SK-N-SH treated with all-trans-retinoic acid at 6 μM for 48 hours (cell line): Measurements from ENCODE around the gene EBF4.

Experiments used
- ATAC-seq: fragments of 200-7000 bp; cut with Tn5 transposase; 3 replicates; pipeline ENCODE4 v1.9.1; 2020; ENCODE audit warnings: mild to moderate bottlenecking, moderate library complexity
- ARNTL ChIP-seq: fragments of 450-650 bp; formaldehyde crosslinking; IDR thresholded peaks from 2 replicates; pipeline ENCODE4 v1.5.0; 2020; ENCODE audit warnings: low read depth, mild to moderate bottlenecking, moderate library complexity, borderline replicate concordance
- BACH2 ChIP-seq: fragments of 250-450 bp; sonication (Bioruptor Pico); IDR thresholded peaks from 2 replicates; pipeline ENCODE4 v1.9.0; 2021; ENCODE audit warnings: mild to moderate bottlenecking, borderline replicate concordance
- ESRRG ChIP-seq: fragments of 250-450 bp; sonication (Bioruptor Pico); IDR thresholded peaks from 2 replicates; pipeline ENCODE4 v1.6.1; 2021; ENCODE audit warnings: mild to moderate bottlenecking
- GLIS3 ChIP-seq: fragments of 250-450 bp; sonication (Bioruptor Pico); IDR thresholded peaks from 2 replicates; pipeline ENCODE4 v1.5.0; 2020; ENCODE audit warnings: mild to moderate bottlenecking, moderate library complexity
- ISL1 ChIP-seq: fragments of 250-450 bp; sonication (Bioruptor Pico); IDR thresholded peaks from 2 replicates; pipeline ENCODE4 v2.1.2; 2022; ENCODE audit warnings: mild to moderate bottlenecking, moderate library complexity
- OSR1 ChIP-seq: fragments of 250-450 bp; sonication (Bioruptor Pico); IDR thresholded peaks from 2 replicates; pipeline ENCODE4 v1.8.0; 2022; ENCODE audit warnings: moderate library complexity, mild to moderate bottlenecking, inconsistent platforms
- POU6F1 ChIP-seq: fragments of 250-450 bp; sonication (Bioruptor Pico); IDR thresholded peaks from 2 replicates; pipeline ENCODE4 v1.8.0; 2021; ENCODE audit warnings: low read depth, mild to moderate bottlenecking, moderate library complexity, borderline replicate concordance
- RARB ChIP-seq: fragments of 250-450 bp; sonication (Bioruptor Pico); IDR thresholded peaks from 2 replicates; pipeline ENCODE4 v1.8.0; 2021; ENCODE audit warnings: mild to moderate bottlenecking, moderate library complexity
- SNAI2 ChIP-seq: fragments of 250-450 bp; sonication (Bioruptor Pico); IDR thresholded peaks from 2 replicates; pipeline ENCODE4 v1.5.0; 2020; ENCODE audit warnings: mild to moderate bottlenecking, moderate library complexity
- TCF4 ChIP-seq: fragments of 250-450 bp; sonication (Bioruptor Pico); IDR thresholded peaks from 2 replicates; pipeline ENCODE4 v1.8.0; 2021; ENCODE audit warnings: mild to moderate bottlenecking, moderate library complexity, borderline replicate concordance
- TOX ChIP-seq: fragments of 250-450 bp; sonication (Bioruptor Pico); IDR thresholded peaks from 2 replicates; pipeline ENCODE4 v1.8.0; 2021; ENCODE audit warnings: mild to moderate bottlenecking, moderate library complexity, borderline replicate concordance
- TSHZ2 ChIP-seq: fragments of 250-450 bp; sonication (Bioruptor Pico); IDR thresholded peaks from 2 replicates; pipeline ENCODE4 v1.5.0; 2020; ENCODE audit warnings: mild to moderate bottlenecking, moderate library complexity
- ZC3H10 ChIP-seq: fragments of 250-450 bp; sonication (Bioruptor Pico); IDR thresholded peaks from 2 replicates; pipeline ENCODE4 v1.5.1; 2021; ENCODE audit warnings: mild to moderate bottlenecking, moderate library complexity
- ZFP3 ChIP-seq: fragments of 250-450 bp; sonication (Bioruptor Pico); IDR thresholded peaks from 2 replicates; pipeline ENCODE4 v1.5.0; 2020; ENCODE audit warnings: mild to moderate bottlenecking, moderate library complexity
- ZFP30 ChIP-seq: fragments of 450-650 bp; formaldehyde crosslinking; IDR thresholded peaks from 2 replicates; pipeline ENCODE4 v1.5.0; 2022; ENCODE audit warnings: mild to moderate bottlenecking, moderate library complexity
- ZNF565 ChIP-seq: fragments of 450-650 bp; formaldehyde crosslinking; conservative IDR thresholded peaks from 2 replicates; pipeline ENCODE4 v1.5.0; 2020; ENCODE audit warnings: low read depth, mild to moderate bottlenecking, moderate library complexity
- ZNF70 ChIP-seq: fragments of 450-650 bp; formaldehyde crosslinking; IDR thresholded peaks from 2 replicates; pipeline ENCODE4 v1.5.0; 2020; ENCODE audit warnings: mild to moderate bottlenecking, moderate library complexity
- TF ChIP-seq, protein P1 (sequence below): fragments of 250-450 bp; sonication (Bioruptor Pico); IDR thresholded peaks from 2 replicates; pipeline ENCODE4 v1.5.1; 2020; ENCODE audit warnings: low read depth, mild to moderate bottlenecking, moderate library complexity

The EBF4 gene

GRCh38 chr20:2771631-2772080, 79.1 kb downstream of the EBF4 start:
- TF ChIP-seq POU6F1 (CRISPR knock-in tag) = no peak
- TF ChIP-seq ZNF70 (CRISPR knock-in tag) = no peak
- no peak for TF ChIP-seq TSHZ2 (CRISPR knock-in tag)
- no peak for TF ChIP-seq GLIS3 (CRISPR knock-in tag)
- TF ChIP-seq TCF4 = no peak
- TF ChIP-seq ZFP30 = no peak
- TF ChIP-seq ISL1 = no peak
- no peak for TF ChIP-seq ZC3H10
- no peak for TF ChIP-seq TOX (CRISPR knock-in tag)
- no peak for TF ChIP-seq SNAI2
- TF ChIP-seq, all 23 proteins: peak for 0
- ATAC-seq = no peak

GRCh38 chr20:2773812-2774211, 81.2 kb downstream of the EBF4 start:
- no peak for ATAC-seq
- no peak for TF ChIP-seq SNAI2
- TF ChIP-seq ZFP3 = no peak
- TF ChIP-seq ARNTL (CRISPR knock-in tag) = no peak
- TF ChIP-seq POU6F1 (CRISPR knock-in tag) = no peak
- TF ChIP-seq, all 23 proteins: peak for 0

- ATAC-seq = no peak
- TF ChIP-seq POU6F1 (CRISPR knock-in tag) (no peak), OSR1 (no peak), TSHZ2 (CRISPR knock-in tag) (no peak), BACH2 (no peak), ISL1 (no peak), ZFP30 (no peak), ZFP3 (no peak), ESRRG (no peak), RARB (no peak), SNAI2 (no peak), ZNF70 (CRISPR knock-in tag) (no peak), ZC3H10 (no peak), ZNF565 (CRISPR knock-in tag) (no peak)
- TF ChIP-seq, protein P1, sequence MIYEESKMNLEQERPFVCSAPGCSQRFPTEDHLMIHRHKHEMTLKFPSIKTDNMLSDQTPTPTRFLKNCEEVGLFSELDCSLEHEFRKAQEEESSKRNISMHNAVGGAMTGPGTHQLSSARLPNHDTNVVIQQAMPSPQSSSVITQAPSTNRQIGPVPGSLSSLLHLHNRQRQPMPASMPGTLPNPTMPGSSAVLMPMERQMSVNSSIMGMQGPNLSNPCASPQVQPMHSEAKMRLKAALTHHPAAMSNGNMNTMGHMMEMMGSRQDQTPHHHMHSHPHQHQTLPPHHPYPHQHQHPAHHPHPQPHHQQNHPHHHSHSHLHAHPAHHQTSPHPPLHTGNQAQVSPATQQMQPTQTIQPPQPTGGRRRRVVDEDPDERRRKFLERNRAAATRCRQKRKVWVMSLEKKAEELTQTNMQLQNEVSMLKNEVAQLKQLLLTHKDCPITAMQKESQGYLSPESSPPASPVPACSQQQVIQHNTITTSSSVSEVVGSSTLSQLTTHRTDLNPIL (CRISPR knock-in tag) = no peak
Measured at GRCh38 chr20:2775139-2775538, 82.6 kb downstream of the EBF4 start.
